Measurements from ENCODE around the gene RASSF1.
A peak's percentile ranks its signal among the peaks of the same experiment; 100 is the strongest.

The RASSF1 gene

GRCh38 chr3:50365080-50365841, 24.6 kb upstream of the RASSF1 start:
- peak; percentile 84 for DNase-seq (ENCODE audit: low read depth)

DNA sequence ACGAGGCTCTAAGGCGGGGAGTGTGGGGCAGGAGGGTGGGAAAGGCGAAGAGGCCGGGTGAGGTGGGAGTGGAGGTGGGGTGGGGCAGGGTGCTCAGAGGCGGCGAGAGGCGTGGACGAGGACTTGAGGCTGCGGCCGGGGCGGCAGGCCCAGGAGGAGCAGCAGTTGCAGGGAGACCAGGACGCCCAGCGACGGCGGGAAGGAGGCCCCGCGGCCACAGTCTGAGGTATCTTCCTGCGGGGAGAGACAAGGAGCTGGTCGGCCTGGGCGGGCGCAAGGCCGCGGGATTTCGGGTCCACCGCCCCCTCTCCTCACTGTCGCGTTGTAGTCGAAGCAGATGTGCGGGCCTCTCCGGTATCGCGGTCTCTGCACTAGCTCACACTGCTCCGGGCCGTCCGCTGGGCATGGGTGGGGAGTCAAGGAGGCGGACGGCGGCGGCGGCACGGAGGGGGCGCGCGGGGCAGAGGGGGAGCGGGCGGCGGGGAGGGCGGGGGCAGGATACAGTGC, 24.0 kb upstream of the RASSF1 start:
- no peak for DNase-seq (ENCODE audit: low read depth)

GRCh38 chr3:50359760-50360110, 19.1 kb upstream of the RASSF1 start:
- DNase-seq (ENCODE audit: low read depth), result no peak

DNA sequence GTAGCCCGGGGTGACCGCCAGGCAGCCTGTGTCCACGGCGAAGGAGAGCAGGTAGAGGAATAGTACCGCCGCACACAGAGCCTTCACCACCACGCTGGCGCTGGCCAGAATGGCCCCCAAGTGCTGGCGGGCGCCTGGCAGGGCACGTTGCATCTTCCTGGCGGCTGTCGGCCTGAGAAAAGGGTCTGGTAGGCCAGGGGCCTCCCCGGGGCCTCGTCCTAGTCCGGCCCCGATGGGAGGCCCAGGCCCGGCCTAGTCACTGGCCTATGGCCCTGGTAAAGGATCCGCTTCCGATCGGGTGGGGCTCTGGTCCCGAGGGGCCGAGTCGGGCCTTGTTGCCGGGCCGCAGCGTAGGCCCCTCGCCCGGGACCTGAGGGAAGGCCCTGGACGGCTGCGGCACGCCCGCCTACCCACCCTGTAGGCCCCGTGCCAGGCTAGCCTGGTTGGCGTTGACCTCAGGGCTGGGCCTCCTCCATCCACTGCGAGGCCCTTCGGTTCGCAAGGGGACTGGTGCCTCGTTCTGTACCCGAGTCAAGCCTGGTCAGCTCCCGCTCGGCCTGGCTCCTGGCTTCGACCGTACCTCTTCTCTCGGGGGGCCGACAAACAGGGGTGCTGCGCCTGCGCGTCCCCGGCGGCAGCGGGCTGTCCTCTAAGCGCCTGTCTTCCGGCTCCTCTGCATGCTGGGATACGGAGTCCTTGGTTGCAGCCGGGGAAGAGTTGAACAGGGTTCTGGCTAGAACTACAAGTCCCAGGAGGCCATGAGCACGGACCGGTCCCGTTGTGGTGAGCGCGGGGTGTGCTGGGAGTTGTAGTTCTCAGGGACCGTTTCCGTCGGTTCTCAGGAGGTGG, 18.5 kb upstream of the RASSF1 start, which contains the start of gene TMEM115:
Gene TMEM115, minus strand, starts transcription at position 611 of the 849 bp plus-strand sequence. Its CDS starts 458 bp downstream, at position 153.
- DNase-seq (ENCODE audit: low read depth), result peak; percentile 85

DNA sequence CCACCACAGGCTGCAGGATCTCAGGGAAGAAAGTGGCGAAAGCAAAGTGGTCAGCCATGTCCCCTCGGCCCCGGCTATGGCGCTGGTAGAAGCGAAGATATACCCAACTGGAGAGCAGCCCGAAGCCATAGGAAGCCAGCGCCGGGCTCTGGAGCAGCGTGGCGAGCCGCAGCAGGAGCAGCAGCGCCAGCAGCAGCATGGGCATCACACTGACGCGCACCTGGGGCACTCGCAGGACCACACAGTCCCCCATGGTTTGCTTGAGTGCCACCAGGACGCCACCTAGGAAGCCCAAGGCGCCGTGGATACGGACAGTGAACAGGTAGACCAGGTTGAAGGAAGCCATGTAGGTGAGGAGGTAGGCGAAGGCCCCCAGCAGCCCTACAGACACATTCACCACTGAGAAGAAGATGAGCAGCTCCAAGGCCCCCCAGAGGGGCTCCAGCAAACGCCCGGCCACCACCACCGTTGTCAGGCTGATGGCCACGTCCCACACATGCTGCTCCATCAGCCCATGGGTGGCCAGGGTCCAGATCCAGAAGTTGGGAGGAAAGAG, 17.8 kb upstream of the RASSF1 start:
- DNase-seq (ENCODE audit: low read depth), result no peak

GRCh38 chr3:50357481-50357880, 16.8 kb upstream of the RASSF1 start:
- DNase-seq (ENCODE audit: low read depth), result no peak

DNA sequence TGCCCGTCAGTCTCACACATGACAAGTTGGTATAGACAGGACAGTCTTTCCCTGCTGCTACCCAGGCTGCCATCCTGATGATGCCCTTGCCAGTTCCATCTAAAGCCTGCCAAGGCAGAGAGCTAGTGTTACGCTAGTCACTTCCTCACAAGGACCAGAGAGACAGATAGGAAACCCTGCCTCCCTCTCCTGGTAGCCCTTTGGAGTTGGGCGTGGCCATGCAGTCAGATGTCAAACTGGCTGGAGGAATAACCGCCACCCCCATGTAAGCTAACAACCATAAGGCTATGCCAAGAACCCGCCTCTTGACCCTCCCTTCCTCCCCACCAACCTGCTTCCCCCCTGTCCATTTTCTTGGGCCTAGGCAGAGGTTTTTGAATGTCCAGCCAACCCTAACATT, 15.9 kb upstream of the RASSF1 start:
- DNase-seq (ENCODE audit: low read depth), result no peak

DNA sequence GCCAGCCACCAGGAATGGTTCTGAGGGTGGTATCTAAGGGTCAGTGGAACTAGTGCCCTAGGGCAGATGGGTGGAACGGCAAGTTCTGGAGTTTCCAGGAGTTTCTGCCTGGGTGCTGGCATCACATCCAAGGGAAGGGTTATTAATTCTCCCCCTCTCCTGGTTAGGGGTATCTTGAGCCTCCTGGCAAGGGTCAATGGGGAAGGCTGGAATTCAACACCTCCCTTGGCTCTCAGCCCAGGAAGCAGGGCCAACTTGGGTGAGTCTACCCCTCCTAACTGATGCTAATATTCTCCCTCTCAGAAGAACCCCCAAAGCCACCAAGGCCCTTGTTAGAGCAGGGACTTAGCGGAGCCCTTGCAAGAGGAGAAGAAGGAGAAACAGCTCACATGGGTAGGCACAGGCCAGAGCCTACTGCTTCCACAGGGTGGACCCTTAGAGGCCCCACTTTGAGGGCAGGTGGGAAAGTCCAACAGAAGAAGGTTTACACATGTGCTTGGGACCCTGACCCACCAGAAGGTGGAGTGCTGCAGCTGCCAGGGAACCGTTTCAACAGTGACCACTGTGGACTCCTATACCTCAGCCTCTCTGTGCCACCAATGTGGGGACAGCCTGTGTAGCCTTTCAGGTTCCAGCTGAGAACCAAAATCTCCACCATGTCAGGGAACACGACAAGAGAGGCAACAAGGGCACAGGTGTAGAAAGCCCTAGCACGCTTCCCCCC, 15.4 kb upstream of the RASSF1 start:
- no peak for DNase-seq (ENCODE audit: low read depth)

- no peak for DNase-seq (ENCODE audit: low read depth)
Observed at GRCh38 chr3:50354850-50355249, 14.2 kb upstream of the RASSF1 start.

- DNase-seq (ENCODE audit: low read depth), result no peak
Observed at GRCh38 chr3:50354186-50354764, 13.6 kb upstream of the RASSF1 start.

GRCh38 chr3:50353245-50354004, 12.8 kb upstream of the RASSF1 start:
- no peak for DNase-seq (ENCODE audit: low read depth)

DNA sequence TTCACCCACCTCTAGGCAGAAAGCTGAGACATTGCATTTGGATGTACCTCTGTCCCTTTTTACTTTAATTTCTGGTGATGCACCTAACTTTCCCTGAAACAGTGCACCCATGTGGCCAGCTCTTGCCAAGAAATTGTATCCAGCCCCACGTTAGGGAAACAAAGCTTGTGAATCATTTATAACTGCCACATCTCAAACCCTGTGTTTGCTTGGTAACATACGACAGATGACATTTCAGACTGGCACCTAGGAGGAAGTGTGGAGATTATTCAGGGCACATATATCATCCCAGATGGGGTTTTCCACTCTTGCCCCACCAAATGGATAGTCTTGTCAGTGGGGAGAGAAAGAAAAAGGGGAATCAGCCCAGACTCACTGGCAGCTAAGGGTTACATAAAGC, 12.1 kb upstream of the RASSF1 start:
- no peak for DNase-seq (ENCODE audit: low read depth)

GRCh38 chr3:50351323-50351697, 10.7 kb upstream of the RASSF1 start:
- no peak for DNase-seq (ENCODE audit: low read depth)

DNA sequence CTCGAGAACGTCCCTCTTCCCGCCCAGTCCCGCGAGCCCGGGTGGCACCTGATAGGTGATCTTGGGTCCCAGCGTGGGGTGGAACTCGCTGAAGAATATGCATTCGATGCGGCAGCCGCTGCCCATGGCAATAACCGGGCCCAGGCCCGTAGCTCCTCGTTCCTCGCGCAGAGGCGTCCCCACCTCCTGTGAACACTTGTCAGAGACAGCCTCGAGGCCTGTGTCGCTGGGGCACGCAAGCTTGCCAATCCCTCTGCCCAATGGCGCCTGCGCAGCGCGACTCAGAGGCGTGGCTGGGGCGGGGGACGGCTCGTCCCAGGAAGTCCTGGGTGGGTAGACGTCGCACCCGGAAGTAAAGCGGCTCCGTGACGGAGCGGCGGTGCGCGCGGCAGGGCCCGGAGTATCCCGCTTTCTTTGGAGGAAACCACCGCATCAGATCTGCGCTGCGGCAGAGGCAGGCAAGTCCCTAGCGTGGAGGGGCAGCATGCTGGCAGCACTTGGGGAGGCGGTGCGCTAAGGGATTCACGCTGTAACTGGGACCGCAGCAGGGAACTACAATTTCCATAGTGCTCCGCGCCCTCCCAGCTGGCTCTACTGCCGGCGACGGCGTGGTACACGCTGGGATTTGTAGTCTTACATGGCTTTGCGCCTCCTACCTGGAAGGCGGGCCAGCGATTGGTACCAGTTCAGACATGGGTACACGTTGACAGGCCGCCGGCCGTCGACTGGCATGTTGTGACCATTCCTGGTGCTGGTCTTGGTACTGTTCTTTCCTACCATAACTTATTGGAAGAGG, 10.1 kb upstream of the RASSF1 start, which contains the start of the genes CYB561D2 and NPRL2:
Gene CYB561D2, plus strand, starts transcription at position 336 of the 796 bp plus-strand sequence. CDS start 572 bp downstream, outside the sequence.
Gene NPRL2, minus strand, starts transcription at position 249 of the 796 bp plus-strand sequence. Its CDS starts 123 bp downstream, at position 126.
- peak; percentile 100 for DNase-seq (ENCODE audit: low read depth)

- DNase-seq (ENCODE audit: low read depth), result no peak
Observed at GRCh38 chr3:50350213-50350526, 9.5 kb upstream of the RASSF1 start.

- DNase-seq (ENCODE audit: low read depth), result peak; percentile 60
Observed at GRCh38 chr3:50347187-50347813, 6.7 kb upstream of the RASSF1 start.

DNA sequence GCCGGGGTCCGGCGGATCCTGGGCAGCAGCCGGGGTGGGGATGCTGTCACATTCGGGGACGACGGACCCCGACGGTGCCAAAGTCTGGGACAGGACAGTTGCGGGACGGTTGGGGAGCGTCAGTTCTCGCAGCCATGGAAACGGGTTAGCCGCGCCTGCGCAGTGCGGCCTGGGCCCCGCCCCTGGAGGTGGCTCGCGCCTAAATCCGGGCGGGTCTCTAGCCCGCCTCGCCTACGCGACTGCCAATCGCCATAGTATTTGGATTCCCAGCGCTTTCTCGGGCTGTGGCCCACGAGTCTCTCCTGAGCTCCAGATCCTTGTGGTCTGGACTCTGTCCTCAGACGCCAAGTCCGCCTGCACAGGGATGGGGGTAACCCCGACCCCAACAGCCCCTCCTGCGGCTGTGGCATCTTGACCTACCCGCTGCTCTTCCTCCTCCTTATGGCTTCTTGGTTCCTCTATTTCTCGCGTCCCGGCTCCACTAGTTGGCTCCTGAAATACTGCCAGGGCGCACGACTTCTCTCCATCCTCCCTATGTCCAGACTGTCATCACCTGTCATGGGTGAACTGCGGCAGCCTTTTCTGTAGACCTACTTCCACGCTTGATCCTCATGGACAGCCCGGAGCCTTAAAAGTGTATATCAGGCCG, 5.1 kb upstream of the RASSF1 start, which contains the start of gene ZMYND10:
Gene ZMYND10, minus strand, starts transcription at position 147 of the 649 bp plus-strand sequence. CDS start 153 bp downstream, outside the sequence.
- DNase-seq (ENCODE audit: low read depth), result peak; percentile 49

DNA sequence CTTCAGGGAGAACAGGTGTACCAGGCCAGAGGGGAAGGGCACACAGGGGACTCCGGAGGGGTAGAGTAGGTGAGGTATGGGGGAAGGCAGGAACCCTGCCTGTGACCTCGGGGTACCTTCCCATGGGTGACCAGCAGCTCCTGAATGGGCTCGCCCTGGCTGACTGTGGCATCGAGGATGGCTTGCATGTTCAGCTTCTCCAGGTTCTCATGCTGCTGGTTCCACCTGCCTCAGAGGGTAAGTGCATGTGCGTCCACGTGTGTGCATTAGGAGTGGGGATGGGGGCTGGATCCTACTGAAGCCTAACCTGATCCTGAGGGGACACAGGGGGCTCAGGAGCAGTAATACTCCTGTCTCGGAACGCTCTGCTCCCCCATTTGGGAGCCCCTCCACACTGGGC, 4.4 kb upstream of the RASSF1 start:
- DNase-seq (ENCODE audit: low read depth), result no peak
